ENCODE results near the gene WDFY4.

- TF ChIP-seq EZH2 (IDR thresholded peaks at IDR 0.05; ENCODE audit: borderline replicate concordance, low read depth, low read length, severe bottlenecking) (no peak), CTCF (IDR thresholded peaks at IDR 0.05; ENCODE audit: extremely low read depth in 1 of 2, insufficient read depth in 1 of 2, low read depth in 1 of 2, low read length in 2 of 2) (no peak), POLR2A (IDR thresholded peaks at IDR 0.05; ENCODE audit: low read depth, low read length) (no peak), POLR2AphosphoS5 (IDR thresholded peaks at IDR 0.05; ENCODE audit: insufficient read depth, low read depth, low read length) (no peak), FOS (IDR thresholded peaks at IDR 0.05; ENCODE audit: borderline replicate concordance, insufficient read depth, low read length) (no peak), MAX (IDR thresholded peaks at IDR 0.05; ENCODE audit: insufficient read depth, insufficient read length) (no peak), JUN (IDR thresholded peaks at IDR 0.05; ENCODE audit: borderline replicate concordance, insufficient read depth, insufficient read length, low read depth) (no peak), GATA2 (IDR thresholded peaks at IDR 0.05; ENCODE audit: insufficient read depth, insufficient read length, low read depth, low read length) (no peak), MYC (IDR thresholded peaks at IDR 0.05; ENCODE audit: low read depth, low read length) (no peak)
Observed at GRCh38 chr10:48699011-48699627, 14.4 kb downstream of the WDFY4 start.
